Testis (tissue), 2 donors: ENCODE measurements around the gene FRAS1.

Experiments
- CTCF ChIP-seq, 3 experiments: fragments of 450-650 bp in 2 of 3; fragments of 200-600 bp in 1 of 3; sonication (generic) in 1 of 3; IDR thresholded peaks; one replicate each; pipeline ENCODE4 v1.5.1; 2016 to 2019; ENCODE audit warnings: antibody characterized with exemption in 3 of 3, mild to moderate bottlenecking in 2 of 3, moderate library complexity in 1 of 3
- POLR2A ChIP-seq: fragments of 450-650 bp; IDR thresholded peaks from one replicate; pipeline ENCODE4 v1.6.1; 2017; ENCODE audit warnings: antibody characterized with exemption, mild to moderate bottlenecking, moderate library complexity

DNA sequence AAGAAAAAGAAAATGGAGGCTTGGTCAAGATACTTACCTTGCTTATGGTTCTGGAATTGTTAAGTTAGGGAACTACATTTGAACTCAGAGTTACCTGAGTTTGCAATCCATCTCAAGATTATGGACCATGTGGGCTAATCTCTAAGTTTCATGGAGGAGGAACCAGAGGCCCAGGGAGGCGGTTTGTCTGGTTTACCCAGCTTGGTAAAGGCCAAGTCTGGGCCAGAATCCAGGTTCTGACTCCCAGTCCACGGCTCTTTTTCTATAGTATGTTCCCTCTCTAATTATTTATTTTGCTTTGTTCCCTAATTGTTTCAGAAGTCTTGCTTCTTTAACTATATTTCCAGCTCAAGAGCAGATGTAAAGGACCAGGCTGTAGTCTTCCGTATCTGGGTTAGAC lies 168.1 kb downstream of the FRAS1 start:
- TF ChIP-seq CTCF (IDR thresholded peaks at IDR 0.05) = no peak
- TF ChIP-seq POLR2A = no peak
